Measurements from ENCODE around the gene QRICH2.
A peak's percentile ranks its signal among the peaks of the same experiment; 100 is the strongest.
"Not testable (repeated sequence)": the region's sequence is repeated elsewhere in the genome, so short reads cannot be mapped to it uniquely, and the experiment has no call there.

Gene QRICH2

GRCh38 chr17:76268991-76269981 lies 38.8 kb downstream of the QRICH2 start:
- DNase-seq = peak in 1 of 10 donors; percentile 70
- intact Hi-C loops (cut with DNase I) = no loop called here

GRCh38 chr17:76268015-76268749 lies 39.9 kb downstream of the QRICH2 start:
- intact Hi-C loops (cut with DNase I) = no loop called here
- peak; percentile 58 to 95 (median 72) for DNase-seq

GRCh38 chr17:76267581-76268001 lies 40.5 kb downstream of the QRICH2 start:
- intact Hi-C loops (cut with DNase I); DNase-seq: not testable (repeated sequence)

GRCh38 chr17:76267051-76267576 lies 41.0 kb downstream of the QRICH2 start:
- DNase-seq = no peak
- intact Hi-C loops (cut with DNase I) = no loop called here

- DNase-seq = peak in 1 of 10 donors; percentile 87
- intact Hi-C loops (cut with DNase I) = no loop called here
Measured at GRCh38 chr17:76266244-76266938, 41.7 kb downstream of the QRICH2 start.

GRCh38 chr17:76265624-76266243 lies 42.3 kb downstream of the QRICH2 start:
- DNase-seq = peak in 7 of 10 donors; percentile 39 to 91 (median 52)
- intact Hi-C loops (cut with DNase I) = no loop called here

GRCh38 chr17:76264755-76265623 lies 43.1 kb downstream of the QRICH2 start, which contains the start of gene UBALD2:
Gene UBALD2, plus strand, starts transcription at chr17:76265348. Its CDS starts 158 bp downstream, at chr17:76265506.
- intact Hi-C loops (cut with DNase I) = no loop called here
- DNase-seq = peak; percentile 99 to 100 (median 100)

GRCh38 chr17:76264425-76264754 lies 43.7 kb downstream of the QRICH2 start:
- intact Hi-C loops (cut with DNase I) = no loop called here
- no peak for DNase-seq

- DNase-seq = no peak
- intact Hi-C loops (cut with DNase I) = no loop called here
Measured at GRCh38 chr17:76263896-76264295, 44.2 kb downstream of the QRICH2 start.

GRCh38 chr17:76262732-76263344 lies 45.2 kb downstream of the QRICH2 start:
- intact Hi-C loops (cut with DNase I) = no loop called here
- peak in 1 of 10 donors; percentile 71 for DNase-seq

- intact Hi-C loops (cut with DNase I) = no loop called here
- peak in 3 of 10 donors; percentile 46 to 62 (median 52) for DNase-seq
Measured at GRCh38 chr17:76261421-76262215, 46.5 kb downstream of the QRICH2 start.

GRCh38 chr17:76260669-76261068 lies 47.4 kb downstream of the QRICH2 start:
- intact Hi-C loops (cut with DNase I) = no loop called here
- DNase-seq = peak in 3 of 10 donors; percentile 16 to 40 (median 29)

GRCh38 chr17:76260220-76260619 lies 47.9 kb downstream of the QRICH2 start:
- peak in 2 of 10 donors; percentile 26 to 37 for DNase-seq
- intact Hi-C loops (cut with DNase I) = no loop called here

GRCh38 chr17:76256430-76257050 lies 51.5 kb downstream of the QRICH2 start:
- intact Hi-C loops (cut with DNase I) = not testable (repeated sequence)
- peak in 2 of 10 donors; percentile 8 to 26 for DNase-seq

- intact Hi-C loops (cut with DNase I) = no loop called here
- peak in 2 of 10 donors; percentile 9 to 59 for DNase-seq
Measured at GRCh38 chr17:76255801-76256429, 52.2 kb downstream of the QRICH2 start.

GRCh38 chr17:76254275-76254674 lies 53.8 kb downstream of the QRICH2 start:
- DNase-seq = no peak
- intact Hi-C loops (cut with DNase I) = no loop called here

GRCh38 chr17:76253841-76254240 lies 54.2 kb downstream of the QRICH2 start:
- intact Hi-C loops (cut with DNase I) = no loop called here
- no peak for DNase-seq
